Stimulated activated CD8-positive, alpha-beta memory T cell treated with anti-CD3 and anti-CD28 coated beads, Interleukin-4, amount 100 ng/mL, for 4 hours (primary cell): ENCODE results near the gene TMEM92.

Experiments
- DNase-seq, 2 donors: peaks; one replicate each; pipeline ENCODE4 v3.0.0-alpha.2; 2020; ENCODE audit warnings: low read depth in 2 of 2, low spot score in 1 of 2

The TMEM92 gene

GRCh38 chr17:50274142-50274896 lies at the start of gene TMEM92:
TSS of gene TMEM92 (plus strand) at chr17:50274466. CDS start at chr17:50274502, 36 bp downstream.
- DNase-seq: no peak

- no peak for DNase-seq
Observed at GRCh38 chr17:50225701-50226240, 48.5 kb upstream of the TMEM92 start.

GRCh38 chr17:50234581-50234980 lies 39.7 kb upstream of the TMEM92 start:
- DNase-seq: no peak

GRCh38 chr17:50237901-50238300 lies 36.4 kb upstream of the TMEM92 start:
- DNase-seq: no peak

GRCh38 chr17:50238601-50239280 lies 35.5 kb upstream of the TMEM92 start:
- no peak for DNase-seq

GRCh38 chr17:50239937-50240336 lies 34.3 kb upstream of the TMEM92 start:
- no peak for DNase-seq

- DNase-seq: no peak
Observed at GRCh38 chr17:50240851-50241250, 33.4 kb upstream of the TMEM92 start.

GRCh38 chr17:50241431-50241830 lies 32.8 kb upstream of the TMEM92 start:
- no peak for DNase-seq

- DNase-seq: no peak
Observed at GRCh38 chr17:50244771-50245170, 29.5 kb upstream of the TMEM92 start.

GRCh38 chr17:50248255-50248654 lies 26.0 kb upstream of the TMEM92 start:
- no peak for DNase-seq

- no peak for DNase-seq
Observed at GRCh38 chr17:50252781-50253180, 21.5 kb upstream of the TMEM92 start.

GRCh38 chr17:50255766-50256635 lies 18.3 kb upstream of the TMEM92 start:
- DNase-seq: no peak

- no peak for DNase-seq
Observed at GRCh38 chr17:50256826-50257618, 17.2 kb upstream of the TMEM92 start.

- DNase-seq: no peak
Observed at GRCh38 chr17:50257676-50258224, 16.5 kb upstream of the TMEM92 start.

- no peak for DNase-seq
Observed at GRCh38 chr17:50258647-50259476, 15.4 kb upstream of the TMEM92 start.

GRCh38 chr17:50259477-50260324 lies 14.6 kb upstream of the TMEM92 start:
- no peak for DNase-seq

GRCh38 chr17:50260501-50260911 lies 13.8 kb upstream of the TMEM92 start:
- no peak for DNase-seq
